Measurements from ENCODE around the gene KCNJ6. TPM values are rescaled to one million over a fixed set of nuclear protein-coding genes. Genes with fewer than 3 reads are reported as not detected.

Gene KCNJ6
- total RNA-seq, 1 experiment from 2014 or later = not detected

DNA sequence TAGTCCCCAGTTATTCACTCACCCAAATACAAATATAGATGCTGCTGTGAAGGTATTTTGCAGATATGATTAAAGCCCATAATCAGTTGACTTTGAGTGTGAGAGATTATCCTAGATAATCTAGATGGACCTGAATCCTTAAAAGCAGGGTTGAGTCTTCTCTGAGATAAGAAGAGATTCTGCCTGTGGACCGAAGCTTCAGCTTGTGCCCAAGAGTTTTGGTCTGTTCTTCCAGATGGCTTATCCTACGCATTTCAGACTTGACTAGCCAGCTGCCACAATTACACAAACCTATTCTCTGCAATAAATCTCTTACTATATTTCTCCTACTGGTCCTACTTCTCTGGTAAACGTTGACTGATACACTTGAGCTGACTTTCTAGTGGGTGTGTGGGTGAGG, 145.1 kb downstream of the KCNJ6 start:
- Histone ChIP-seq H3K4me1 (ENCODE audit: control insufficient read depth in 1 of 2, insufficient read depth in 2 of 2, low read length in 2 of 2) (no peaks in the 10 kb centered on the region), H3K9me3 (ENCODE audit: control insufficient read depth in 1 of 2, insufficient read depth in 1 of 2, low read depth in 1 of 2, low read length in 2 of 2) (no peaks in the 10 kb centered on the region), H3K4me2 (ENCODE audit: low read length) (no peak overlapping the region), H3K4me3 (replicated peaks in 1 of 2; ENCODE audit: low read depth in 1 of 2, low read length in 2 of 2) (no peak overlapping the region), H3K9me2 (ENCODE audit: insufficient read depth) (no peaks in the 10 kb centered on the region), H3K79me2 (ENCODE audit: insufficient read depth, low read length) (no peaks in the 10 kb centered on the region), H4K20me1 (ENCODE audit: insufficient read depth) (no peaks in the 10 kb centered on the region), H3K27me3 (ENCODE audit: insufficient read depth, low read length) (no peaks in the 10 kb centered on the region), H3K36me3 (ENCODE audit: control insufficient read depth in 1 of 2, insufficient read depth in 2 of 2, low read length in 2 of 2) (no peaks in the 10 kb centered on the region), H2AFZ (ENCODE audit: low read depth, low read length, poor library complexity, severe bottlenecking) (no peak overlapping the region), H3K27ac (ENCODE audit: low read depth, low read length) (no peak overlapping the region), H3K9ac (ENCODE audit: low read length) (no peak overlapping the region)
- DNase-seq (ENCODE audit: low read depth, low spot score) = no peak
- POLR2A ChIA-PET = no interaction called here
- no TSS peak for BruUV-seq (replicated peaks)
- intact Hi-C loops (cut with micrococcal nuclease) = no loop called here
- CTCF ChIA-PET = no interaction called here
- TF ChIP-seq, protein P1, sequence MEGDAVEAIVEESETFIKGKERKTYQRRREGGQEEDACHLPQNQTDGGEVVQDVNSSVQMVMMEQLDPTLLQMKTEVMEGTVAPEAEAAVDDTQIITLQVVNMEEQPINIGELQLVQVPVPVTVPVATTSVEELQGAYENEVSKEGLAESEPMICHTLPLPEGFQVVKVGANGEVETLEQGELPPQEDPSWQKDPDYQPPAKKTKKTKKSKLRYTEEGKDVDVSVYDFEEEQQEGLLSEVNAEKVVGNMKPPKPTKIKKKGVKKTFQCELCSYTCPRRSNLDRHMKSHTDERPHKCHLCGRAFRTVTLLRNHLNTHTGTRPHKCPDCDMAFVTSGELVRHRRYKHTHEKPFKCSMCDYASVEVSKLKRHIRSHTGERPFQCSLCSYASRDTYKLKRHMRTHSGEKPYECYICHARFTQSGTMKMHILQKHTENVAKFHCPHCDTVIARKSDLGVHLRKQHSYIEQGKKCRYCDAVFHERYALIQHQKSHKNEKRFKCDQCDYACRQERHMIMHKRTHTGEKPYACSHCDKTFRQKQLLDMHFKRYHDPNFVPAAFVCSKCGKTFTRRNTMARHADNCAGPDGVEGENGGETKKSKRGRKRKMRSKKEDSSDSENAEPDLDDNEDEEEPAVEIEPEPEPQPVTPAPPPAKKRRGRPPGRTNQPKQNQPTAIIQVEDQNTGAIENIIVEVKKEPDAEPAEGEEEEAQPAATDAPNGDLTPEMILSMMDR (IDR thresholded peaks at IDR 0.05 in 2 of 3, conservative IDR thresholded peaks at IDR 0.05 in 1 of 3; ENCODE audit: borderline replicate concordance in 1 of 3, insufficient read depth in 1 of 3, low read depth in 2 of 3, low read length in 2 of 3) = no peak
- TF ChIP-seq EZH2 (IDR thresholded peaks at IDR 0.05) = no peak
- TF ChIP-seq YY1 (IDR thresholded peaks at IDR 0.05; ENCODE audit: extremely low read depth, insufficient replicate concordance, low read depth, low read length) = no peak
- TF ChIP-seq RAD21 (IDR thresholded peaks at IDR 0.05; ENCODE audit: low read depth) = no peak
- no peak for TF ChIP-seq JUND (IDR thresholded peaks at IDR 0.05)
- no peak for TF ChIP-seq CEBPB (IDR thresholded peaks at IDR 0.05; ENCODE audit: low read depth)
- TF ChIP-seq, protein P2, sequence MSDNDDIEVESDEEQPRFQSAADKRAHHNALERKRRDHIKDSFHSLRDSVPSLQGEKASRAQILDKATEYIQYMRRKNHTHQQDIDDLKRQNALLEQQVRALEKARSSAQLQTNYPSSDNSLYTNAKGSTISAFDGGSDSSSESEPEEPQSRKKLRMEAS (IDR thresholded peaks at IDR 0.05) = no peak
- TF ChIP-seq, protein P3, sequence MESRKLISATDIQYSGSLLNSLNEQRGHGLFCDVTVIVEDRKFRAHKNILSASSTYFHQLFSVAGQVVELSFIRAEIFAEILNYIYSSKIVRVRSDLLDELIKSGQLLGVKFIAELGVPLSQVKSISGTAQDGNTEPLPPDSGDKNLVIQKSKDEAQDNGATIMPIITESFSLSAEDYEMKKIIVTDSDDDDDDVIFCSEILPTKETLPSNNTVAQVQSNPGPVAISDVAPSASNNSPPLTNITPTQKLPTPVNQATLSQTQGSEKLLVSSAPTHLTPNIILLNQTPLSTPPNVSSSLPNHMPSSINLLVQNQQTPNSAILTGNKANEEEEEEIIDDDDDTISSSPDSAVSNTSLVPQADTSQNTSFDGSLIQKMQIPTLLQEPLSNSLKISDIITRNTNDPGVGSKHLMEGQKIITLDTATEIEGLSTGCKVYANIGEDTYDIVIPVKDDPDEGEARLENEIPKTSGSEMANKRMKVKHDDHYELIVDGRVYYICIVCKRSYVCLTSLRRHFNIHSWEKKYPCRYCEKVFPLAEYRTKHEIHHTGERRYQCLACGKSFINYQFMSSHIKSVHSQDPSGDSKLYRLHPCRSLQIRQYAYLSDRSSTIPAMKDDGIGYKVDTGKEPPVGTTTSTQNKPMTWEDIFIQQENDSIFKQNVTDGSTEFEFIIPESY (IDR thresholded peaks at IDR 0.05; ENCODE audit: extremely low read depth, insufficient replicate concordance, low read length) = no peak
- TF ChIP-seq SRF (IDR thresholded peaks at IDR 0.05; ENCODE audit: low read depth) = no peak
- no peak for TF ChIP-seq POLR2A (IDR thresholded peaks at IDR 0.05; ENCODE audit: borderline replicate concordance, extremely low read depth, insufficient read depth, insufficient read length)
- no peak for TF ChIP-seq POLR2AphosphoS5 (IDR thresholded peaks at IDR 0.05; ENCODE audit: low read depth, low read length)
- no peak for TF ChIP-seq ZNF274 (IDR thresholded peaks at IDR 0.05; ENCODE audit: low read depth, low read length)
- TF ChIP-seq, protein P4, sequence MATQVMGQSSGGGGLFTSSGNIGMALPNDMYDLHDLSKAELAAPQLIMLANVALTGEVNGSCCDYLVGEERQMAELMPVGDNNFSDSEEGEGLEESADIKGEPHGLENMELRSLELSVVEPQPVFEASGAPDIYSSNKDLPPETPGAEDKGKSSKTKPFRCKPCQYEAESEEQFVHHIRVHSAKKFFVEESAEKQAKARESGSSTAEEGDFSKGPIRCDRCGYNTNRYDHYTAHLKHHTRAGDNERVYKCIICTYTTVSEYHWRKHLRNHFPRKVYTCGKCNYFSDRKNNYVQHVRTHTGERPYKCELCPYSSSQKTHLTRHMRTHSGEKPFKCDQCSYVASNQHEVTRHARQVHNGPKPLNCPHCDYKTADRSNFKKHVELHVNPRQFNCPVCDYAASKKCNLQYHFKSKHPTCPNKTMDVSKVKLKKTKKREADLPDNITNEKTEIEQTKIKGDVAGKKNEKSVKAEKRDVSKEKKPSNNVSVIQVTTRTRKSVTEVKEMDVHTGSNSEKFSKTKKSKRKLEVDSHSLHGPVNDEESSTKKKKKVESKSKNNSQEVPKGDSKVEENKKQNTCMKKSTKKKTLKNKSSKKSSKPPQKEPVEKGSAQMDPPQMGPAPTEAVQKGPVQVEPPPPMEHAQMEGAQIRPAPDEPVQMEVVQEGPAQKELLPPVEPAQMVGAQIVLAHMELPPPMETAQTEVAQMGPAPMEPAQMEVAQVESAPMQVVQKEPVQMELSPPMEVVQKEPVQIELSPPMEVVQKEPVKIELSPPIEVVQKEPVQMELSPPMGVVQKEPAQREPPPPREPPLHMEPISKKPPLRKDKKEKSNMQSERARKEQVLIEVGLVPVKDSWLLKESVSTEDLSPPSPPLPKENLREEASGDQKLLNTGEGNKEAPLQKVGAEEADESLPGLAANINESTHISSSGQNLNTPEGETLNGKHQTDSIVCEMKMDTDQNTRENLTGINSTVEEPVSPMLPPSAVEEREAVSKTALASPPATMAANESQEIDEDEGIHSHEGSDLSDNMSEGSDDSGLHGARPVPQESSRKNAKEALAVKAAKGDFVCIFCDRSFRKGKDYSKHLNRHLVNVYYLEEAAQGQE (IDR thresholded peaks at IDR 0.05; ENCODE audit: low read depth) = no peak
- no peak for TF ChIP-seq CBX3 (IDR thresholded peaks at IDR 0.05; ENCODE audit: low read depth)
- TF ChIP-seq ELF1 (IDR thresholded peaks at IDR 0.05; ENCODE audit: borderline replicate concordance, low read depth) = no peak
- no peak for TF ChIP-seq TCF7L2 (IDR thresholded peaks at IDR 0.05; ENCODE audit: borderline replicate concordance, extremely low read depth, insufficient read depth, insufficient read length)
- no peak for TF ChIP-seq SP1 (IDR thresholded peaks at IDR 0.05; ENCODE audit: low read depth)
- no peak for TF ChIP-seq ZFX (IDR thresholded peaks at IDR 0.05)
- no peak for TF ChIP-seq EZH2phosphoT487 (IDR thresholded peaks at IDR 0.05; ENCODE audit: borderline replicate concordance)
- ATAC-seq = no peak
- RAD21 ChIA-PET (ENCODE audit: low non-redundant PET in 1 of 2, low total read pairs in 2 of 2, uncharacterized antibody in 2 of 2, unreplicated experiment in 2 of 2) = no interaction called here

Data from HCT116 (cell line).